Liver (tissue), 9 donors: Measurements from ENCODE around the gene ARTN. TPM values are rescaled to one million over a fixed set of nuclear protein-coding genes. Genes with fewer than 3 reads are reported as not detected.

Experiments
- DNase-seq: peaks from one replicate; pipeline ENCODE4 v3.0.0-alpha.2; 2017; ENCODE audit warnings: low spot score
- H3K27ac ChIP-seq, 2 donors: one replicate each; pipeline ENCODE4 v1.7.0; 2013; ENCODE audit warnings: inconsistent platforms in 2 of 2, low read length in 2 of 2, control low read depth in 1 of 2, low read depth in 1 of 2, mild to moderate bottlenecking in 1 of 2
- H3K27me3 ChIP-seq, 4 donors: one replicate each; pipeline versions ENCODE4 v1.6.1 to v1.7.0; 2013; ENCODE audit warnings: low read length in 3 of 4, inconsistent platforms in 1 of 4, mild to moderate bottlenecking in 1 of 4, moderate library complexity in 1 of 4; ENCODE audit not compliant: control insufficient read depth in 4 of 4, insufficient read depth in 4 of 4
- H3K36me3 ChIP-seq, 4 donors: one replicate each; pipeline versions ENCODE4 v1.6.1 to v1.7.0; 2013; ENCODE audit warnings: low read length in 3 of 4, mild to moderate bottlenecking in 3 of 4, low read depth in 1 of 4, moderate library complexity in 1 of 4; ENCODE audit not compliant: control insufficient read depth in 4 of 4, insufficient read depth in 3 of 4
- H3K4me1 ChIP-seq, 4 donors: one replicate each; pipeline versions ENCODE4 v1.6.1 to v1.7.0; 2013; ENCODE audit warnings: low read length in 3 of 4, mild to moderate bottlenecking in 3 of 4, moderate library complexity in 1 of 4; ENCODE audit not compliant: control insufficient read depth in 4 of 4, insufficient read depth in 4 of 4
- H3K4me3 ChIP-seq, 3 donors: one replicate each; pipeline versions ENCODE4 v1.6.1 to v1.7.0; 2013; ENCODE audit warnings: low read length in 3 of 3, control low read depth in 1 of 3, low read depth in 1 of 3, mild to moderate bottlenecking in 1 of 3
- H3K9ac ChIP-seq, 2 donors: one replicate each; pipeline ENCODE4 v1.7.0; 2013; ENCODE audit warnings: low read length in 2 of 2, mild to moderate bottlenecking in 2 of 2, moderate library complexity in 2 of 2, control low read depth in 1 of 2, low read depth in 1 of 2
- H3K9me3 ChIP-seq, 4 donors: one replicate each; pipeline versions ENCODE4 v1.6.1 to v1.7.0; 2013; ENCODE audit warnings: low read length in 3 of 4; ENCODE audit not compliant: control insufficient read depth in 4 of 4
- EGR1 ChIP-seq, 2 donors: IDR thresholded peaks; 2 replicates each; pipeline ENCODE4 v1.6.1; 2016 to 2018; ENCODE audit warnings: antibody characterized with exemption in 2 of 2, low read depth in 2 of 2
- FOXA1 ChIP-seq: IDR thresholded peaks from 2 replicates; pipeline ENCODE4 v1.6.1; 2016; ENCODE audit warnings: antibody characterized with exemption
- FOXA2 ChIP-seq: IDR thresholded peaks from 2 replicates; pipeline ENCODE4 v1.6.1; 2016; ENCODE audit warnings: antibody characterized with exemption
- GABPA ChIP-seq, 2 donors: IDR thresholded peaks in 1 of 2; conservative IDR thresholded peaks in 1 of 2; 2 replicates each; pipeline ENCODE4 v1.6.1; 2016; ENCODE audit warnings: antibody characterized with exemption in 2 of 2, mild to moderate bottlenecking in 1 of 2, moderate library complexity in 1 of 2
- HNF4A ChIP-seq, 2 donors: conservative IDR thresholded peaks; 2 replicates each; pipeline ENCODE4 v1.6.1; 2016; ENCODE audit warnings: antibody characterized with exemption in 2 of 2, mild to moderate bottlenecking in 2 of 2
- HNF4G ChIP-seq: IDR thresholded peaks from 2 replicates; pipeline ENCODE4 v1.6.1; 2016; ENCODE audit warnings: antibody characterized with exemption
- JUND ChIP-seq, 2 donors: IDR thresholded peaks; 2 replicates each; pipeline ENCODE4 v1.6.1; 2016; ENCODE audit warnings: antibody characterized with exemption in 2 of 2
- NR2F2 ChIP-seq: IDR thresholded peaks from 2 replicates; pipeline ENCODE4 v1.6.1; 2016; ENCODE audit warnings: antibody characterized with exemption
- RAD21 ChIP-seq, 2 donors: IDR thresholded peaks; 2 replicates each; pipeline ENCODE4 v1.6.1; 2016; ENCODE audit warnings: antibody characterized with exemption in 2 of 2, mild to moderate bottlenecking in 2 of 2
- RXRA ChIP-seq, 2 donors: IDR thresholded peaks; 2 replicates each; pipeline ENCODE4 v1.6.1; 2017 to 2018; ENCODE audit warnings: antibody characterized with exemption in 2 of 2, mild to moderate bottlenecking in 1 of 2
- SP1 ChIP-seq: IDR thresholded peaks from 2 replicates; pipeline ENCODE4 v1.6.1; 2018; ENCODE audit warnings: antibody characterized with exemption, mild to moderate bottlenecking
- TAF1 ChIP-seq: conservative IDR thresholded peaks from 2 replicates; pipeline ENCODE4 v1.6.1; 2016; ENCODE audit warnings: antibody characterized with exemption, mild to moderate bottlenecking
- YY1 ChIP-seq: IDR thresholded peaks from 2 replicates; pipeline ENCODE4 v1.6.1; 2016; ENCODE audit warnings: antibody characterized with exemption, mild to moderate bottlenecking
- WGBS: extraction: QIAGEN DNeasy Blood & Tissue Kit; methylation state at CpG from one replicate; pipeline ENCODE4 v1.1.7; 2013; 5-methylcytosine and 5-hydroxymethylcytosine counted together
- polyA plus RNA-seq, 2 donors: library from polyadenylated mRNA; stranded (reverse) in 1 of 2; unstranded in 1 of 2; fragments of 200-250 nt in 1 of 2; fragments of >200 nt in 1 of 2; fragmentation: Nextera tagmentation in 1 of 2; extraction: Ambion mirVana in 1 of 2; gene quantifications; one replicate each; pipeline versions ENCODE4 v1.2.1 to v1.2.3, GENCODE V29; 2013 to 2015
- total RNA-seq, 2 donors: library from RNA; depleted of rRNA; stranded (reverse); fragments of >200 nt; gene quantifications; one replicate each; pipeline ENCODE4 v1.2.3, GENCODE V29; 2014
- TF ChIP-seq, protein P1 (sequence below): IDR thresholded peaks from 2 replicates; pipeline ENCODE4 v1.6.1; 2016; ENCODE audit warnings: antibody characterized with exemption
- TF ChIP-seq, protein P2 (sequence below): IDR thresholded peaks from 2 replicates; pipeline ENCODE4 v1.6.1; 2016; ENCODE audit warnings: antibody characterized with exemption
- TF ChIP-seq, protein P3 (sequence below): IDR thresholded peaks from 2 replicates; pipeline ENCODE4 v1.6.1; 2016; ENCODE audit warnings: antibody characterized with exemption
- TF ChIP-seq, protein P4 (sequence below): fragments of 150-350 bp; IDR thresholded peaks from 2 replicates; pipeline ENCODE4 v1.5.1; 2017; ENCODE audit warnings: improper control_type of control experiment, low read depth, low read length; ENCODE audit not compliant: missing input control
- TF ChIP-seq, protein P5 (sequence below): IDR thresholded peaks from 2 replicates; pipeline ENCODE4 v1.6.1; 2016; ENCODE audit warnings: antibody characterized with exemption, mild to moderate bottlenecking
- donor health status: healthy.
- donor health status: healthy.
- donor health status: healthy.
- donor health status: healthy.
- donor health status: healthy.

Gene ARTN
- total and polyA plus RNA-seq, 4 donors, result 0.05 to 0.08 TPM; not detected in 2

DNA sequence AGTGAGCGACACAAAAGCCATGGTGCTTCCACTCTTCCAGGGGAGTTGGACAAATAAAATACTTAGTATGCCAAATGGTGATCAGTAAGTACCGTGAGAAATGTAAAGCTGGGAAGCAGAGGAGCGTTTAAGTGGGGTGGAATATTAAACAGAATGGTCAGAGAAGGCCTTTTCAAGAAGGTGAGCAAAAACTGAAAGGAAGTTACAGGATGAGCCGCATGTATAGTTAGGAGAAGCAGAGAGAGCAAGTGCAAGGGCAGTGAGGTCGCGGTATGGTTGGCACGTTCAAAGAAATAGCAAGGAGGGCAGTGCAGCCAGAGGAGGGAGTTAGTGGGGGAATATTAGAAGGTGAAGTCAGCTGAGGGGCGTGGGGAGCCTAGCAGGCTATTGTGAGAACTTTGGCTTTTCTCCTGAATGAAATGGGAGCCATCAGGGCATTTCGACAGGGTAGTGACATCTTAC, 40.4 kb downstream of the ARTN start:
- peaks cover 8 to 63% (median 52%) of the 10 kb centered on the region in 4 donors for H3K4me1 ChIP-seq
- H3K27me3 ChIP-seq, result no peaks in the 10 kb centered on the region
- peak overlapping the region; percentile 93 to 96 for H3K27ac ChIP-seq
- H3K9ac ChIP-seq, result peak overlapping the region in 1 of 2 donors; percentile 45
- peak overlapping the region; percentile 87 to 93 (median 88) for H3K4me3 ChIP-seq
- 43% methylated on average over 9 of the region's 9 CpGs for WGBS
- H3K36me3 ChIP-seq, result peaks cover 5 to 21% (median 12%) of the 10 kb centered on the region in 4 donors
- no peaks in the 10 kb centered on the region for H3K9me3 ChIP-seq
- DNase-seq, result no peak
- TF ChIP-seq, protein P1, sequence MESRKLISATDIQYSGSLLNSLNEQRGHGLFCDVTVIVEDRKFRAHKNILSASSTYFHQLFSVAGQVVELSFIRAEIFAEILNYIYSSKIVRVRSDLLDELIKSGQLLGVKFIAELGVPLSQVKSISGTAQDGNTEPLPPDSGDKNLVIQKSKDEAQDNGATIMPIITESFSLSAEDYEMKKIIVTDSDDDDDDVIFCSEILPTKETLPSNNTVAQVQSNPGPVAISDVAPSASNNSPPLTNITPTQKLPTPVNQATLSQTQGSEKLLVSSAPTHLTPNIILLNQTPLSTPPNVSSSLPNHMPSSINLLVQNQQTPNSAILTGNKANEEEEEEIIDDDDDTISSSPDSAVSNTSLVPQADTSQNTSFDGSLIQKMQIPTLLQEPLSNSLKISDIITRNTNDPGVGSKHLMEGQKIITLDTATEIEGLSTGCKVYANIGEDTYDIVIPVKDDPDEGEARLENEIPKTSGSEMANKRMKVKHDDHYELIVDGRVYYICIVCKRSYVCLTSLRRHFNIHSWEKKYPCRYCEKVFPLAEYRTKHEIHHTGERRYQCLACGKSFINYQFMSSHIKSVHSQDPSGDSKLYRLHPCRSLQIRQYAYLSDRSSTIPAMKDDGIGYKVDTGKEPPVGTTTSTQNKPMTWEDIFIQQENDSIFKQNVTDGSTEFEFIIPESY, result no peak
- TF ChIP-seq NR2F2 (no peak), HNF4G (no peak), RXRA (IDR thresholded peaks at IDR 0.05) (no peak), HNF4A (conservative IDR thresholded peaks at IDR 0.05) (no peak), GABPA (IDR thresholded peaks at IDR 0.05 in 1 of 2, conservative IDR thresholded peaks at IDR 0.05 in 1 of 2) (no peak), RAD21 (IDR thresholded peaks at IDR 0.05) (no peak), TAF1 (no peak), JUND (IDR thresholded peaks at IDR 0.05) (no peak), FOXA2 (no peak), YY1 (no peak), SP1 (no peak), FOXA1 (no peak), EGR1 (IDR thresholded peaks at IDR 0.05; ENCODE audit: low read depth in 2 of 2) (no peak)
- TF ChIP-seq, protein P2, sequence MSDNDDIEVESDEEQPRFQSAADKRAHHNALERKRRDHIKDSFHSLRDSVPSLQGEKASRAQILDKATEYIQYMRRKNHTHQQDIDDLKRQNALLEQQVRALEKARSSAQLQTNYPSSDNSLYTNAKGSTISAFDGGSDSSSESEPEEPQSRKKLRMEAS, result no peak
- TF ChIP-seq, protein P3, sequence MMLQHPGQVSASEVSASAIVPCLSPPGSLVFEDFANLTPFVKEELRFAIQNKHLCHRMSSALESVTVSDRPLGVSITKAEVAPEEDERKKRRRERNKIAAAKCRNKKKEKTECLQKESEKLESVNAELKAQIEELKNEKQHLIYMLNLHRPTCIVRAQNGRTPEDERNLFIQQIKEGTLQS, result no peak
- TF ChIP-seq, protein P4, sequence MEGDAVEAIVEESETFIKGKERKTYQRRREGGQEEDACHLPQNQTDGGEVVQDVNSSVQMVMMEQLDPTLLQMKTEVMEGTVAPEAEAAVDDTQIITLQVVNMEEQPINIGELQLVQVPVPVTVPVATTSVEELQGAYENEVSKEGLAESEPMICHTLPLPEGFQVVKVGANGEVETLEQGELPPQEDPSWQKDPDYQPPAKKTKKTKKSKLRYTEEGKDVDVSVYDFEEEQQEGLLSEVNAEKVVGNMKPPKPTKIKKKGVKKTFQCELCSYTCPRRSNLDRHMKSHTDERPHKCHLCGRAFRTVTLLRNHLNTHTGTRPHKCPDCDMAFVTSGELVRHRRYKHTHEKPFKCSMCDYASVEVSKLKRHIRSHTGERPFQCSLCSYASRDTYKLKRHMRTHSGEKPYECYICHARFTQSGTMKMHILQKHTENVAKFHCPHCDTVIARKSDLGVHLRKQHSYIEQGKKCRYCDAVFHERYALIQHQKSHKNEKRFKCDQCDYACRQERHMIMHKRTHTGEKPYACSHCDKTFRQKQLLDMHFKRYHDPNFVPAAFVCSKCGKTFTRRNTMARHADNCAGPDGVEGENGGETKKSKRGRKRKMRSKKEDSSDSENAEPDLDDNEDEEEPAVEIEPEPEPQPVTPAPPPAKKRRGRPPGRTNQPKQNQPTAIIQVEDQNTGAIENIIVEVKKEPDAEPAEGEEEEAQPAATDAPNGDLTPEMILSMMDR, result no peak
- TF ChIP-seq, protein P5, sequence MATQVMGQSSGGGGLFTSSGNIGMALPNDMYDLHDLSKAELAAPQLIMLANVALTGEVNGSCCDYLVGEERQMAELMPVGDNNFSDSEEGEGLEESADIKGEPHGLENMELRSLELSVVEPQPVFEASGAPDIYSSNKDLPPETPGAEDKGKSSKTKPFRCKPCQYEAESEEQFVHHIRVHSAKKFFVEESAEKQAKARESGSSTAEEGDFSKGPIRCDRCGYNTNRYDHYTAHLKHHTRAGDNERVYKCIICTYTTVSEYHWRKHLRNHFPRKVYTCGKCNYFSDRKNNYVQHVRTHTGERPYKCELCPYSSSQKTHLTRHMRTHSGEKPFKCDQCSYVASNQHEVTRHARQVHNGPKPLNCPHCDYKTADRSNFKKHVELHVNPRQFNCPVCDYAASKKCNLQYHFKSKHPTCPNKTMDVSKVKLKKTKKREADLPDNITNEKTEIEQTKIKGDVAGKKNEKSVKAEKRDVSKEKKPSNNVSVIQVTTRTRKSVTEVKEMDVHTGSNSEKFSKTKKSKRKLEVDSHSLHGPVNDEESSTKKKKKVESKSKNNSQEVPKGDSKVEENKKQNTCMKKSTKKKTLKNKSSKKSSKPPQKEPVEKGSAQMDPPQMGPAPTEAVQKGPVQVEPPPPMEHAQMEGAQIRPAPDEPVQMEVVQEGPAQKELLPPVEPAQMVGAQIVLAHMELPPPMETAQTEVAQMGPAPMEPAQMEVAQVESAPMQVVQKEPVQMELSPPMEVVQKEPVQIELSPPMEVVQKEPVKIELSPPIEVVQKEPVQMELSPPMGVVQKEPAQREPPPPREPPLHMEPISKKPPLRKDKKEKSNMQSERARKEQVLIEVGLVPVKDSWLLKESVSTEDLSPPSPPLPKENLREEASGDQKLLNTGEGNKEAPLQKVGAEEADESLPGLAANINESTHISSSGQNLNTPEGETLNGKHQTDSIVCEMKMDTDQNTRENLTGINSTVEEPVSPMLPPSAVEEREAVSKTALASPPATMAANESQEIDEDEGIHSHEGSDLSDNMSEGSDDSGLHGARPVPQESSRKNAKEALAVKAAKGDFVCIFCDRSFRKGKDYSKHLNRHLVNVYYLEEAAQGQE, result no peak
